Measurements from ENCODE around the gene RCBTB1. TPM values are rescaled to one million over a fixed set of nuclear protein-coding genes. Genes with fewer than 3 reads are reported as not detected.

Gene RCBTB1
- total and polyA plus RNA-seq, 2 donors (not counting 3 experiments of a cell fraction or from before 2014, with no cell fraction given), result 12.1 to 23.8 TPM

DNA sequence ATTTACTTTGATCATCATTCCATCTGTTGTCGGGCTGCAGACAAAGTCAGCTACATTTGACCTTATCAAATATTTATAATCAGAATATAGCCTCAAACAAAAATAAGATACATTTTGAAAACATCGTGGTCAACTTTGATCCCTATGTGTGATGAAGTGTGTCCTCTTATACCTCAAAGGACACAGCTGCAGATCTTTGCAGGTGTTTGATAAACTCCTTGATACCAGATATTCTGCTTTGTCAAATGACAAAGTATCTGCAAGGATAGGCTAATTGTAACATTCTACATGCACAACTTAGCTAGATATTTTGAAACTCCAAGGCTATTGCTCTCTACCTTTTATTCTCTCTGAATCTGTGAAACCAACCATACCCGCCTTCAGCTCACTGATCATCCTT lies 45.6 kb downstream of the RCBTB1 start:
- no peak for DNase-seq (ENCODE audit: low read depth, low spot score)
- H2AFZ ChIP-seq (ENCODE audit: low read depth, low read length), result no peak overlapping the region
- H3K27ac ChIP-seq (ENCODE audit: insufficient read depth, low read depth, low read length), result no peak overlapping the region
- no peak for FAIRE-seq
- POLR2A ChIA-PET, result interaction anchor here (0.9 kb wide), 1 partner anchor 10 kb away, joined by 4 read pairs; no protein-coding TSS in a partner anchor
- intact Hi-C loops (cut with micrococcal nuclease), result no loop called here
- no peak overlapping the region for H3K4me2 ChIP-seq (ENCODE audit: insufficient read depth, low read length)
- no peaks in the 10 kb centered on the region for H3K27me3 ChIP-seq (ENCODE audit: control insufficient read depth in 2 of 2, insufficient read depth in 2 of 2, low read length in 2 of 2)
- peaks cover 0 to 6% of the 10 kb centered on the region in 2 experiments for H3K36me3 ChIP-seq (ENCODE audit: control insufficient read depth in 2 of 2, extremely low read depth in 1 of 2, insufficient read depth in 2 of 2, low read length in 2 of 2)
- no peaks in the 10 kb centered on the region for H4K20me1 ChIP-seq (replicated peaks; ENCODE audit: control insufficient read depth, extremely low read depth, insufficient read depth, low read length)
- dilution Hi-C loops (cut with MboI; ENCODE audit: extremely low pct_ligation_motif_present, low sequenced_read_pairs), result no loop called here
- no peaks in the 10 kb centered on the region for H3K9me1 ChIP-seq (replicated peaks; ENCODE audit: control insufficient read depth, extremely low read depth, insufficient read depth, low read length)
- no peak overlapping the region for H3K4me3 ChIP-seq (replicated peaks in 1 of 3; ENCODE audit: insufficient read depth in 1 of 3, low read depth in 1 of 3, low read length in 3 of 3)
- H3K9ac ChIP-seq (replicated peaks; ENCODE audit: extremely low read depth, insufficient read depth, low read length), result no peak overlapping the region
- no TSS peak for BruUV-seq (replicated peaks)
- no peaks in the 10 kb centered on the region for H3K79me2 ChIP-seq (ENCODE audit: control insufficient read depth, insufficient read depth, low read length)
- no peak for TF ChIP-seq JUN (IDR thresholded peaks at IDR 0.05; ENCODE audit: borderline replicate concordance, insufficient read depth, insufficient read length, low read depth)
- no peak for TF ChIP-seq MYC (IDR thresholded peaks at IDR 0.05; ENCODE audit: low read depth, low read length)
- no peak for TF ChIP-seq MAX (IDR thresholded peaks at IDR 0.05; ENCODE audit: insufficient read depth, insufficient read length)
- TF ChIP-seq POLR2AphosphoS5 (IDR thresholded peaks at IDR 0.05; ENCODE audit: insufficient read depth, low read depth, low read length), result no peak
- TF ChIP-seq CTCF (IDR thresholded peaks at IDR 0.05; ENCODE audit: extremely low read depth in 1 of 2, insufficient read depth in 1 of 2, low read depth in 1 of 2, low read length in 2 of 2), result no peak
- no peak for TF ChIP-seq GATA2 (IDR thresholded peaks at IDR 0.05; ENCODE audit: insufficient read depth, insufficient read length, low read depth, low read length)
- TF ChIP-seq EZH2 (IDR thresholded peaks at IDR 0.05; ENCODE audit: borderline replicate concordance, low read depth, low read length, severe bottlenecking), result no peak
- no peak for TF ChIP-seq POLR2A (IDR thresholded peaks at IDR 0.05; ENCODE audit: low read depth, low read length)
- no peak for TF ChIP-seq FOS (IDR thresholded peaks at IDR 0.05; ENCODE audit: borderline replicate concordance, insufficient read depth, low read length)
- CTCF ChIA-PET, result interaction anchor here (0.9 to 1.4 kb wide), 3 partner anchors 12 to 67 kb away, joined by 3 to 5 read pairs (median 4); partner anchors contain the start of gene PHF11
- H3K4me1 ChIP-seq (ENCODE audit: control insufficient read depth, extremely low read depth, insufficient read depth, low read length), result peaks cover 17% of the 10 kb centered on the region
- H3K9me3 ChIP-seq (replicated peaks; ENCODE audit: control insufficient read depth, insufficient read depth, low read length), result no peaks in the 10 kb centered on the region
